Fibroblast of lung (primary cell): Measurements from ENCODE around the gene METTL25. TPM values are rescaled to one million over a fixed set of nuclear protein-coding genes. Genes with fewer than 3 reads are reported as not detected.

Experiments
- DNase-seq, 2 donors: peaks; one replicate each; pipeline versions ENCODE4 v3.0.0 to v3.0.0-alpha.2; 2010; ENCODE audit warnings: low read depth in 2 of 2
- H2AFZ ChIP-seq: 2 replicates; pipeline ENCODE4 v1.5.1; 2012; ENCODE audit warnings: low read length, control low read depth, inconsistent platforms
- H3K27ac ChIP-seq: 2 replicates; pipeline ENCODE4 v1.5.1; 2011; ENCODE audit warnings: low read length, control low read depth; ENCODE audit not compliant: insufficient read depth
- H3K27me3 ChIP-seq: 2 replicates; pipeline ENCODE4 v1.5.1; 2011; ENCODE audit warnings: mild to moderate bottlenecking, low read length; ENCODE audit not compliant: control insufficient read depth, insufficient read depth
- H3K36me3 ChIP-seq: 2 replicates; pipeline ENCODE4 v1.5.1; 2011; ENCODE audit warnings: low read length; ENCODE audit not compliant: control insufficient read depth, insufficient read depth
- H3K4me1 ChIP-seq: 2 replicates; pipeline ENCODE4 v1.5.1; 2011; ENCODE audit warnings: low read length; ENCODE audit not compliant: control insufficient read depth, insufficient read depth; ENCODE audit errors: extremely low read depth
- H3K4me2 ChIP-seq: 2 replicates; pipeline ENCODE4 v1.5.1; 2011; ENCODE audit warnings: low read length, control low read depth; ENCODE audit not compliant: insufficient read depth; ENCODE audit errors: extremely low read depth
- H3K4me3 ChIP-seq, 4 experiments: fragments of 200-600 bp in 1 of 4; sonication (generic) in 1 of 4; replicated peaks in 1 of 4; 2 replicates each; pipeline ENCODE4 v1.5.1; 2011 to 2016; ENCODE audit warnings: low read length in 4 of 4, low read depth in 3 of 4, mild to moderate bottlenecking in 3 of 4, control low read depth in 2 of 4, inconsistent platforms in 1 of 4, mixed read lengths in 1 of 4; ENCODE audit not compliant: insufficient read depth in 1 of 4; ENCODE audit errors: control extremely low read depth in 1 of 4
- H3K79me2 ChIP-seq: 2 replicates; pipeline ENCODE4 v1.5.1; 2012; ENCODE audit warnings: mild to moderate bottlenecking, low read length, inconsistent platforms; ENCODE audit not compliant: control insufficient read depth, insufficient read depth
- H3K9ac ChIP-seq: 2 replicates; pipeline ENCODE4 v1.5.1; 2011; ENCODE audit warnings: mild to moderate bottlenecking, low read length, control low read depth; ENCODE audit not compliant: insufficient read depth
- H3K9me3 ChIP-seq: 2 replicates; pipeline ENCODE4 v1.5.1; 2012; ENCODE audit warnings: low read depth, low read length; ENCODE audit not compliant: control insufficient read depth, insufficient read depth
- H4K20me1 ChIP-seq: 2 replicates; pipeline ENCODE4 v1.5.1; 2011; ENCODE audit warnings: low read length; ENCODE audit not compliant: control insufficient read depth, insufficient read depth; ENCODE audit errors: extremely low read depth
- CTCF ChIP-seq, 2 donors: IDR thresholded peaks in 1 of 2; conservative IDR thresholded peaks in 1 of 2; 1 replicate in 1 of 2; 2 replicates in 1 of 2; pipeline ENCODE4 v1.5.1; 2011 to 2012; ENCODE audit warnings: low read length in 2 of 2, control low read depth in 1 of 2, inconsistent platforms in 1 of 2, low read depth in 1 of 2, mild to moderate bottlenecking in 1 of 2
- EZH2 ChIP-seq: IDR thresholded peaks from 2 replicates; pipeline ENCODE4 v1.5.1; 2012; ENCODE audit warnings: low read length, control low read depth, mild to moderate bottlenecking; ENCODE audit errors: missing control alignments
- polyA plus RNA-seq, 2 donors: library from polyadenylated mRNA; depleted of rRNA in 1 of 2; stranded (reverse) in 1 of 2; unstranded in 1 of 2; fragments of >200 nt; gene quantifications; 2 replicates each; pipeline ENCODE4 v1.2.1, GENCODE V29; 2011 to 2012; ENCODE audit warnings: missing spikeins in 1 of 2
- total RNA-seq: library from RNA; depleted of rRNA; stranded (reverse); fragments of >200 nt; gene quantifications from 2 replicates; pipeline ENCODE4 v1.2.1, GENCODE V29; 2014

The METTL25 gene
- total and polyA plus RNA-seq, 2 donors (not counting 1 experiment from before 2014, with no cell fraction given) = 4.2 to 6.9 TPM

- Histone ChIP-seq H3K36me3 (no peaks in the 10 kb centered on the region), H3K4me1 (no peaks in the 10 kb centered on the region), H3K4me2 (no peak overlapping the region), H3K9me3 (no peaks in the 10 kb centered on the region), H3K9ac (no peak overlapping the region), H3K4me3 (no peak overlapping the region), H4K20me1 (no peaks in the 10 kb centered on the region), H3K27me3 (no peaks in the 10 kb centered on the region), H2AFZ (no peak overlapping the region), H3K79me2 (no peaks in the 10 kb centered on the region), H3K27ac (no peak overlapping the region)
- DNase-seq = peak in 1 of 2 donors; percentile 53
- TF ChIP-seq CTCF (conservative IDR thresholded peaks at IDR 0.05 in 1 of 2, IDR thresholded peaks at IDR 0.05 in 1 of 2; ENCODE audit: low read depth in 1 of 2, low read length in 2 of 2) = no peak
- no peak for TF ChIP-seq EZH2
These were observed 72.3 kb downstream of the METTL25 start for GRCh38 chr12:82430541-82431145.

GRCh38 chr12:82434392-82434911, 76.1 kb downstream of the METTL25 start:
- H3K9me3 ChIP-seq = no peaks in the 10 kb centered on the region
- no peaks in the 10 kb centered on the region for H4K20me1 ChIP-seq
- no peak overlapping the region for H2AFZ ChIP-seq
- H3K4me2 ChIP-seq = no peak overlapping the region
- no peak overlapping the region for H3K27ac ChIP-seq
- no peaks in the 10 kb centered on the region for H3K4me1 ChIP-seq
- no peaks in the 10 kb centered on the region for H3K27me3 ChIP-seq
- H3K4me3 ChIP-seq = no peak overlapping the region
- no peaks in the 10 kb centered on the region for H3K36me3 ChIP-seq
- DNase-seq = peak in 1 of 2 donors; percentile 37
- TF ChIP-seq EZH2 (no peak), CTCF (conservative IDR thresholded peaks at IDR 0.05 in 1 of 2, IDR thresholded peaks at IDR 0.05 in 1 of 2; ENCODE audit: low read depth in 1 of 2, low read length in 2 of 2) (no peak)
- no peaks in the 10 kb centered on the region for H3K79me2 ChIP-seq
- H3K9ac ChIP-seq = no peak overlapping the region

GRCh38 chr12:82436354-82436753, 78.0 kb downstream of the METTL25 start:
- H3K27me3 ChIP-seq = no peaks in the 10 kb centered on the region
- DNase-seq = no peak
- H3K79me2 ChIP-seq = no peaks in the 10 kb centered on the region
- no peaks in the 10 kb centered on the region for H3K36me3 ChIP-seq
- H4K20me1 ChIP-seq = no peaks in the 10 kb centered on the region
- no peak for TF ChIP-seq EZH2
- TF ChIP-seq CTCF (conservative IDR thresholded peaks at IDR 0.05 in 1 of 2, IDR thresholded peaks at IDR 0.05 in 1 of 2; ENCODE audit: low read depth in 1 of 2, low read length in 2 of 2) = no peak
- no peaks in the 10 kb centered on the region for H3K9me3 ChIP-seq
- H3K4me1 ChIP-seq = no peaks in the 10 kb centered on the region
- no peak overlapping the region for H3K4me3 ChIP-seq
- H3K4me2 ChIP-seq = no peak overlapping the region
- no peak overlapping the region for H3K9ac ChIP-seq
- H2AFZ ChIP-seq = no peak overlapping the region
- no peak overlapping the region for H3K27ac ChIP-seq
